Upper lobe of left lung (tissue), 6 donors: ENCODE data around the gene SLC15A5. TPM values are rescaled to one million over a fixed set of nuclear protein-coding genes. Genes with fewer than 3 reads are reported as not detected.
A peak's percentile ranks its signal among the peaks of the same experiment; 100 is the strongest.

Experiments used
- ATAC-seq, 2 donors: fragments of 200-7000 bp; cut with Tn5 transposase; one replicate each; pipeline ENCODE4 v1.9.1; 2022; ENCODE audit warnings: mild to moderate bottlenecking in 2 of 2, moderate library complexity in 2 of 2; ENCODE audit not compliant: low FRiP score in 2 of 2
- DNase-seq, 2 donors: peaks; one replicate each; pipeline ENCODE4 v3.0.0-alpha.2; 2019 to 2020
- H3K27ac ChIP-seq, 4 donors: fragments of 200-600 bp; sonication (generic); one replicate each; pipeline ENCODE4 v1.5.1; 2016 to 2019
- H3K27me3 ChIP-seq, 4 donors: fragments of 200-600 bp; sonication (generic); one replicate each; pipeline ENCODE4 v1.5.1; 2017 to 2019
- H3K36me3 ChIP-seq, 4 donors: fragments of 200-600 bp; sonication (generic); one replicate each; pipeline ENCODE4 v1.5.1; 2016 to 2019
- H3K4me1 ChIP-seq, 4 donors: fragments of 200-600 bp; sonication (generic); one replicate each; pipeline ENCODE4 v1.5.1; 2018 to 2019
- H3K4me3 ChIP-seq, 4 donors: fragments of 200-600 bp; sonication (generic); one replicate each; pipeline ENCODE4 v1.5.1; 2017 to 2019; ENCODE audit warnings: mild to moderate bottlenecking in 2 of 4, moderate library complexity in 1 of 4
- H3K9me3 ChIP-seq, 4 donors: fragments of 200-600 bp; sonication (generic); one replicate each; pipeline ENCODE4 v1.5.1; 2018 to 2019
- CTCF ChIP-seq, 6 experiments: fragments of 450-650 bp in 4 of 6; fragments of 200-600 bp in 2 of 6; sonication (generic) in 2 of 6; IDR thresholded peaks; one replicate each; pipeline ENCODE4 v1.5.1; 2016 to 2019; ENCODE audit warnings: antibody characterized with exemption in 6 of 6
- EP300 ChIP-seq, 4 donors: sonication (generic); formaldehyde crosslinking; IDR thresholded peaks; one replicate each; pipeline ENCODE4 v1.5.1; 2017; ENCODE audit warnings: antibody characterized with exemption in 4 of 4, control low read depth in 2 of 4
- POLR2A ChIP-seq, 4 donors: fragments of 450-650 bp; IDR thresholded peaks; one replicate each; pipeline ENCODE4 v1.5.1; 2016 to 2017; ENCODE audit warnings: antibody characterized with exemption in 4 of 4, mild to moderate bottlenecking in 2 of 4
- POLR2AphosphoS5 ChIP-seq, 2 donors: sonication (generic); formaldehyde crosslinking; IDR thresholded peaks; one replicate each; pipeline ENCODE4 v1.5.1; 2017; ENCODE audit warnings: antibody characterized with exemption in 2 of 2
- WGBS, 2 donors: methylation state at CpG; one replicate each; pipeline ENCODE4 v1.1.5; 2017 to 2018; 5-methylcytosine and 5-hydroxymethylcytosine counted together
- total RNA-seq, 6 donors: library from RNA; depleted of rRNA in 4 of 6; stranded (reverse); fragments of >200 nt in 4 of 6; gene quantifications; one replicate each; pipeline versions ENCODE4 v1.1.0 to v1.2.1, GENCODE V29; 2016 to 2021
- donor health status: DM: no; HTN: no; CAD: no; lungs with moderate emphysema.
- donor health status: DM: no; HTN: yes; CAD: no; lungs with severe emphysema.

Gene SLC15A5
- total RNA-seq, 6 donors from 2014 or later, result not detected

GRCh38 chr12:16174282-16174681 lies 103.2 kb downstream of the SLC15A5 start:
- whole genome bisulfite sequencing, 2 donors, result 88 to 94% methylated on average over 4 of the region's 4 CpGs
- no peaks in the 10 kb centered on the region for H3K4me1 ChIP-seq
- no peak overlapping the region for H3K4me3 ChIP-seq
- ATAC-seq (no peak), DNase-seq (no peak)
- no peaks in the 10 kb centered on the region for H3K27me3 ChIP-seq
- no peaks in the 10 kb centered on the region for H3K36me3 ChIP-seq
- TF ChIP-seq POLR2AphosphoS5 (IDR thresholded peaks at IDR 0.05) (no peak), CTCF (IDR thresholded peaks at IDR 0.05) (no peak), POLR2A (IDR thresholded peaks at IDR 0.05) (no peak), EP300 (IDR thresholded peaks at IDR 0.05) (no peak)
- no peaks in the 10 kb centered on the region for H3K9me3 ChIP-seq
- no peak overlapping the region for H3K27ac ChIP-seq

GRCh38 chr12:16171348-16171747 lies 106.1 kb downstream of the SLC15A5 start:
- ATAC-seq, result no peak
- no peak for DNase-seq
- no peak overlapping the region for H3K4me3 ChIP-seq
- H3K27me3 ChIP-seq, result no peaks in the 10 kb centered on the region
- TF ChIP-seq EP300 (IDR thresholded peaks at IDR 0.05) (no peak), CTCF (IDR thresholded peaks at IDR 0.05) (no peak), POLR2AphosphoS5 (IDR thresholded peaks at IDR 0.05) (no peak), POLR2A (IDR thresholded peaks at IDR 0.05) (no peak)
- H3K9me3 ChIP-seq, result no peaks in the 10 kb centered on the region
- 81 to 100% methylated on average over 2 of the region's 2 CpGs for WGBS, 2 donors
- H3K27ac ChIP-seq, result no peak overlapping the region
- H3K36me3 ChIP-seq, result no peaks in the 10 kb centered on the region
- no peaks in the 10 kb centered on the region for H3K4me1 ChIP-seq

GRCh38 chr12:16168078-16168477 lies 109.4 kb downstream of the SLC15A5 start:
- Histone ChIP-seq H3K27ac (no peak overlapping the region), H3K36me3 (no peaks in the 10 kb centered on the region), H3K9me3 (no peaks in the 10 kb centered on the region), H3K27me3 (no peaks in the 10 kb centered on the region), H3K4me3 (no peak overlapping the region), H3K4me1 (no peaks in the 10 kb centered on the region)
- TF ChIP-seq POLR2AphosphoS5 (IDR thresholded peaks at IDR 0.05) (no peak), EP300 (IDR thresholded peaks at IDR 0.05) (no peak), POLR2A (IDR thresholded peaks at IDR 0.05) (no peak), CTCF (IDR thresholded peaks at IDR 0.05) (no peak)
- ATAC-seq (no peak), DNase-seq (no peak)
- WGBS, 2 donors, result 81 to 92% methylated on average over 3 of the region's 3 CpGs

GRCh38 chr12:16166563-16167470 lies 110.7 kb downstream of the SLC15A5 start:
- ATAC-seq (no peak), DNase-seq (no peak)
- Histone ChIP-seq H3K27ac (no peak overlapping the region), H3K27me3 (no peaks in the 10 kb centered on the region), H3K4me3 (no peak overlapping the region), H3K9me3 (no peaks in the 10 kb centered on the region), H3K36me3 (no peaks in the 10 kb centered on the region), H3K4me1 (no peaks in the 10 kb centered on the region)
- TF ChIP-seq CTCF (IDR thresholded peaks at IDR 0.05) (no peak), POLR2A (IDR thresholded peaks at IDR 0.05) (no peak), POLR2AphosphoS5 (IDR thresholded peaks at IDR 0.05) (no peak), EP300 (IDR thresholded peaks at IDR 0.05) (no peak)
- WGBS, 2 donors, result 82 to 88% methylated on average over 5 of the region's 5 CpGs

GRCh38 chr12:16165506-16165905 lies 112.0 kb downstream of the SLC15A5 start:
- Histone ChIP-seq H3K4me3 (no peak overlapping the region), H3K27me3 (no peaks in the 10 kb centered on the region), H3K27ac (no peak overlapping the region), H3K36me3 (no peaks in the 10 kb centered on the region), H3K4me1 (no peaks in the 10 kb centered on the region), H3K9me3 (no peaks in the 10 kb centered on the region)
- WGBS, 2 donors, result 2% methylated on average over 2 of the region's 2 CpGs
- ATAC-seq (peak in 1 of 2 donors; percentile 76), DNase-seq (peak in 1 of 2 donors; percentile 36)
- TF ChIP-seq CTCF (IDR thresholded peaks at IDR 0.05) (peak in 3 of 6 experiments; percentile 22 to 57 (median 34)), POLR2AphosphoS5 (IDR thresholded peaks at IDR 0.05) (no peak), POLR2A (IDR thresholded peaks at IDR 0.05) (no peak), EP300 (IDR thresholded peaks at IDR 0.05) (no peak)
